HEK293 (cell line): Measurements from ENCODE around the gene SYNE3.

Experiments
- CTCF ChIP-seq: fragments of 450-650 bp; formaldehyde crosslinking; IDR thresholded peaks from 2 replicates; pipeline ENCODE4 v1.5.1; 2016; ENCODE audit warnings: missing biosample characterization, missing genetic modification characterization
- ZNF274 ChIP-seq, 2 experiments: fragments of 200-500 bp in 1 of 2; fragments of 450-650 bp in 1 of 2; sonication (Bioruptor generic) in 1 of 2; formaldehyde crosslinking in 1 of 2; IDR thresholded peaks; 2 replicates each; pipeline versions ENCODE4 v1.5.1 to v1.6.1; 2014 to 2016; ENCODE audit warnings: borderline replicate concordance in 1 of 2, inconsistent platforms in 1 of 2, low read length in 1 of 2, missing biosample characterization in 1 of 2, missing genetic modification characterization in 1 of 2
- ZNF354C ChIP-seq: fragments of 450-650 bp; formaldehyde crosslinking; IDR thresholded peaks from 2 replicates; pipeline ENCODE4 v1.5.1; 2016; ENCODE audit warnings: missing biosample characterization, missing genetic modification characterization, low read depth, borderline replicate concordance
- ZNF521 ChIP-seq: fragments of 450-650 bp; formaldehyde crosslinking; IDR thresholded peaks from 2 replicates; pipeline ENCODE4 v1.5.1; 2017; ENCODE audit warnings: missing biosample characterization, mild to moderate bottlenecking, missing genetic modification characterization
- ZNF830 ChIP-seq: fragments of 450-650 bp; IDR thresholded peaks from 2 replicates; pipeline ENCODE4 v1.5.0; 2018; ENCODE audit warnings: missing biosample characterization, missing genetic modification characterization, low read depth, mild to moderate bottlenecking, moderate library complexity
- TF ChIP-seq, protein P1 (sequence below): fragments of 450-650 bp; formaldehyde crosslinking; IDR thresholded peaks from 2 replicates; pipeline ENCODE4 v1.5.1; 2016; ENCODE audit warnings: missing biosample characterization, missing genetic modification characterization, borderline replicate concordance

GRCh38 chr14:95561001-95561412 is 44.6 kb upstream of the SYNE3 start:
- TF ChIP-seq CTCF (peak; percentile 96), ZNF274 (IDR thresholded peaks at IDR 0.05; ENCODE audit: low read length) (no peak), ZNF274 (tag by site-specific recombination; IDR thresholded peaks at IDR 0.05; ENCODE audit: borderline replicate concordance) (no peak), ZNF521 (no peak), ZNF354C (no peak), ZNF830 (tag by site-specific recombination) (no peak)
- TF ChIP-seq, protein P1, sequence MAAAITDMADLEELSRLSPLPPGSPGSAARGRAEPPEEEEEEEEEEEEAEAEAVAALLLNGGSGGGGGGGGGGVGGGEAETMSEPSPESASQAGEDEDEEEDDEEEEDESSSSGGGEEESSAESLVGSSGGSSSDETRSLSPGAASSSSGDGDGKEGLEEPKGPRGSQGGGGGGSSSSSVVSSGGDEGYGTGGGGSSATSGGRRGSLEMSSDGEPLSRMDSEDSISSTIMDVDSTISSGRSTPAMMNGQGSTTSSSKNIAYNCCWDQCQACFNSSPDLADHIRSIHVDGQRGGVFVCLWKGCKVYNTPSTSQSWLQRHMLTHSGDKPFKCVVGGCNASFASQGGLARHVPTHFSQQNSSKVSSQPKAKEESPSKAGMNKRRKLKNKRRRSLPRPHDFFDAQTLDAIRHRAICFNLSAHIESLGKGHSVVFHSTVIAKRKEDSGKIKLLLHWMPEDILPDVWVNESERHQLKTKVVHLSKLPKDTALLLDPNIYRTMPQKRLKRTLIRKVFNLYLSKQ (tag by site-specific recombination), result no peak
